8988T (cell line): ENCODE measurements around the gene LMAN1L.
A peak's percentile ranks its signal among the peaks of the same experiment; 100 is the strongest.
"Not testable (repeated sequence)": the region's sequence is repeated elsewhere in the genome, so short reads cannot be mapped to it uniquely, and the experiment has no call there.

Experiments used
- DNase-seq: peaks from one replicate; pipeline ENCODE4 v3.0.0; 2011

The LMAN1L gene

GRCh38 chr15:74782259-74783071, 30.2 kb upstream of the LMAN1L start:
- no peak for DNase-seq

GRCh38 chr15:74783072-74783807, 29.4 kb upstream of the LMAN1L start:
- no peak for DNase-seq

DNA sequence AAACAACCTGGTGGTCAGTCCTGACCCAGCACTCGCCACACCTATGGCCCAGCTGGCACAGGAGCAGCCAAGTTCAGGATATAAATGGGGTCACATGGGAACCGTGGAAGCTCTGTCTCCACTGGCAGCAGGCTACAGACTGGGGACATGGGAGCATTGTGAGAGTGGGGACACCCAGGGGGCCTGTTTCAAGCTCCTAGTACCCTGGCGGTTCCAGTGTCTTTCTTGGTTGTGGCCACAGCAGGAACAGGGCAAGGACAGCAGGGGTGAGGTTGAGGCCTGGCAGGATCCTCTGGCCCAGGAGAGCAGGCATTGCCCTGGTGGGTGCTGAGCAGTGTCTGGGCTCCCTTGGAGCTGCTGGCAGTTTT, 28.8 kb upstream of the LMAN1L start:
- no peak for DNase-seq

DNA sequence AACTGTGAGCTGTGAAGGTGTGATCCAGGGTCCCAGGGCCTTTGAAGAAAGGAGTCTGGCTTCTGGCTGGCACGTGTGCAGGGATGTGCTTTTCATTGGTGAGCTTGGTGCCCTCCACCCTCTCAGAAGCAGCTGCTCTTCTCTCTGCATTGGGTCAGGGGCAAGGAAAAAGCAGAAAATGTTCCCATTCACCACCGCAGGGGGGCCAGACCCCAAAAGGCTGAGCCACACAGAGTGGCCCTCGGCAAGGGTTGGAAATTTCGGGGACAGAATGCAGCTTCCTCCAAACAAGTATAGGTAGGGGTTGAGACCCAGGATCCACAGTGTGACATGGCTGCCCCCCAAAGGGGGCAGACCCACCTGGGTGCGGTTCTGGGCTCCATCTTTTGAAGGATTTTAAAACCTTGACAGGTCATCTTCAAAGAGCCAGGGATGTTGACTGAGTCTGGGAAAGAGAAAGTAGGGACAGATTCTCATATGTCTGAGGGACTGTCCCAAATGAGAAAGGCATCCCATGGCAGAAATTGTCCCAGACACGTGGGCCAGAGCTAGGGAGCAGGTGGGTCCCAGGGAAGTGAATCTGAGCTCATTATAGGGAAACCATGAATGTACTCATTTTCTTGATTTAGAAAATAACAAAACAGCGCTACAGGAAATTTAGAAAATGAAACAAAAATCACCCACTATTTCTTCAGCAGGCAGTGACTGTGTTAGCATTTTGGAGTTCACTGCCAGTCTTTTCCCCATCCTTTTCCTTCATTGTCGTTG, 28.0 kb upstream of the LMAN1L start:
- DNase-seq = no peak

DNA sequence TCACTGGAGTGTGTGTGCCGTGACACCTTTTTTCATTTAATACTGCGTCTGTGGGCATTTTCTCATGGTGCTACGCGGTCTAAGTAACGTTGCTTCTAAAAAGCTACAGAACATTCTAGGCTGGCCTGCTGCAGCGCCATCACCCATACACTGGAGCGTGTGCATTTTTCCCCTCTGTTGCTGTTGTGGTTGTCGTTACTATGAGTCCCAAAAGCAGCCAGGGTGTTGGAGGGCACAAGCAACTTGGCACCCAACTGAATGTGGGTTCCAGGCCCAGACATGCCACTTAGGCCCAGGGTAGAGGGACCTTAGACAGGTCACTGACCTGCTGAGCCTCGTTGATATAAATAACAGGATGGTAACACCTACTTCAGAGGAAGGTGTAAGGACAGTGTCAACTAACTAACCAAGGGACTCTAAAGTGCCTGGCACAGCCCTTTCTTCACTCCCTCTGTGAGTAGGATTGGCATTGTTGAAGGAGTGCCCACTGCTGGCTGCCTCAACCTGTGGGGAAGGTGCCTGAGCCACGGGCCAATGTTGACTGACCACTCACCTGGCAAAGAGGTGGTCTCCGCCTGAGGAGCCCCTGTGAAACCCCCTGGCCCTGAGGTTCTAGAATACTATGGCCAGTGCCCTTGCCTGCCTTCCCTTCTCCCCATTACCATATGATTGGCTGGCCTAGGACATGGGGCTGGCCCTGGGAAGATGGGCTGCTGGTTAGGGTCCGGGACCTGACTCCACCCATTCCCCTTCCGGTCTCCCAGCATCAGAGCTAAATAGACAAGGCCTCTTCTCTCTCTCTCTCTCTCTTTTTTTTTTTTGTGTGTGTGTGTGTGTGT, 27.2 kb upstream of the LMAN1L start:
- DNase-seq = no peak

DNA sequence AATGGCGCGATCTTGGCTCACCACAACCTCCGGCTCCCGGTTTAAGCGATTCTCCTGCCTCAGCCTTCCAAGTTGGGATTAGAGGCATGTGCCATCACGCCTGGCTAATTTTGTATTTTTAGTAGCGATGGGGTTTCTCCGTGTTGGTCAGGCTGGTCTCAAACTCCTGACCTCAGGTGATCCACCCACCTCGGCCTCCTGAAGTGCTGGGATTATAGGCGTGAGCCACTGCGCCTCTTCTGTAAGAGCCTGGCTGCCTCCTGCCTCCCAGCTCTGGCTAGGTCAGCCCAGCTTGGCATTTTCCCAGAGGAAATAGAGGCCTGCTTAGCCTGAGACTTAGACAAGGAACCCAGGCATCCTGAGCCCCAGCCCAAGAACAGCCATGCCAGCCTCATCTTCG, 26.6 kb upstream of the LMAN1L start:
- not testable (repeated sequence) for DNase-seq

- DNase-seq = no peak
Measured at GRCh38 chr15:74786551-74787165, 26.0 kb upstream of the LMAN1L start.

DNA sequence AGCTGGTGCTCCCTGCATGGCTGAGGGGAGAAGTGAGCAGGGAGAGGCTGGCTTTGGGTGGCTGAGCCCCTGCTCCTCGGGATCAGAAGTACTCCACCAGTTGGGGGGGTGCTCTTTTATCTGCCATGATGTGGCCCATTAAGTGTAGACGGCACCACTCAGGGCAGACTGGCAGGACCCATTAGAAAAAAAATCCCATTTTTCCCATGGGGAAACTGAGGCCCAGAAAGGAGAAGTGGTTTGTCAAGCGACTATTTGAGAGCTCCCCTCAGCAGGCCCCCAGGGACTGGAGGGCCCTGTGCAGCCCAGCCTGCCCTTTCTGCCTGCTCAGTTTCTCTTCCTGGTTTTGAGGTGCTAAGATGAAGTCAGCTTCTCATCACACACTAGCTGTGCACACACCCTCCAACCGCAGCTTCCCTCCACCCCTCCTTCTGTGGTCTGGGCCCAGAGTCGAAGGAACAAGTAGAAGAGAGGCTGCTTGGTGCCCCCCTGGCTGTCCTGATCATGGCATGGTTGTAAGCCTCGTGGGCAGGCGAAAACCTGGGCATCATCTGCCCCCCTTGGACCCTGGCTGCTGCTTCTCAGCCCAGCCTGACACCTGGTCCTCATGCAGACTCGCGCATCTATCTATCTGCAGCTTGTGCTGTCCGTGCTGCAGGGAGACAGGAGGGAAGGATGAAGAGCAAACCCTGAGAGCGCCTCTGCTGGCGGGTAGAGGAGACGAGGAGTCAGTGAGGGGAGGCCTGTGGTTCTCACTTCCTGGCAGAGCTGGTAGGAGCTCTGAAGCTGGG, 25.2 kb upstream of the LMAN1L start:
- DNase-seq = peak; percentile 75

DNA sequence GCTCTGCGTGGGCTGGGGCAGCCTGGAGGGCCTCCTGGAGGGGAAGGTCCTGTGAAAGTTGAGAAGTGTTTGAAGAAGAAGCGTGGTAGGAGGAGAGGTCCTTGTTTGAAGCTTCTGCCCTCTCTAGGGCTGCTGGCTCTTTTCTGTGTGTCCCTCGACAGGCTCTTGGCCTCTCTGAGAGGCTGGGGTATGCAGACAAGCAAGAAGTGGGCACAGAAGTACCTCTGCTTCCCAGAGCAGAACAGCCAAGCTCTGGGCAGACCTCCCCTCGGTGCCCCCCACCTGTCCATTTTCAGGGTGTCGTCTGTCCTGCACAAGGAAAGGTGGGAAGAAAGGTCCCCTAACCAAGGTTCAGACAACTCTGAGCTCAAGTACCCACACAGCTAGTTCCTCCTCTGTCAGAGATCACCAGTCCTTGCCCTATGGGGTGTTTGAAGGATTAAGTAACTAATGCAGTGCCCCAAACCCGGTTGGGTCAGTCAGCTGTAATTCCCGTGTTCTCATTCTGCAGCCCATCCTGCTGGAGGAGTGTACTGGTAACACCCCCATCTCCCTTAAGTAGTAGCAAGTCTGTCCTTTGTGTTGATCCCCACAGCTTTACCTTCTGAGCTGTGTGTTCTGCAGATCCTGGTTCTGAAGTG, 24.5 kb upstream of the LMAN1L start:
- DNase-seq = no peak

DNA sequence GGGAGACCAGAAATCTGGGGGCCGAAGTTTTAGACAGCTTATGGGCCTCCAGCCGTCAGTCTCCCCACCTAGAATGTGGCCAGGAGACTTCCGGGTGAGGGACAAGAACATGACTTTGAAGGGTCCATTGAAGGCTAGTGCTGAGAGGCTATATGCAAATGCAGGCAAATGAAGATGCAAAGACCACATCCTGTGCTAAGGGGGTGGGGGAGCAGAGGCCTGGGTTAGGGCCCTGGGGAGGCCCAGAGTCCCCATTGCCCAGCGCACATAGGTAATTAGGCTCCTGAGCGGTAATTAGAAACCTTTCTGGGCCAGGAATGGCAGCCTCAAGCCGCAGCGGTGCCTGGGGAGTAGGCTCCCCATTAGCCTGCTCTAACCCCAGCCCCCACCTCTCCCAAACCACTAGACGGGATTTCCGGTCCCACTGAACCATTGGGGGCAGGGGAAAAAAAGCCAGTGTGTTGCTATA, 23.9 kb upstream of the LMAN1L start:
- DNase-seq = no peak

- no peak for DNase-seq
Measured at GRCh38 chr15:74789171-74789631, 23.4 kb upstream of the LMAN1L start.

GRCh38 chr15:74789741-74790079, 22.9 kb upstream of the LMAN1L start:
- no peak for DNase-seq

- DNase-seq = no peak
Measured at GRCh38 chr15:74790080-74790916, 22.3 kb upstream of the LMAN1L start.

DNA sequence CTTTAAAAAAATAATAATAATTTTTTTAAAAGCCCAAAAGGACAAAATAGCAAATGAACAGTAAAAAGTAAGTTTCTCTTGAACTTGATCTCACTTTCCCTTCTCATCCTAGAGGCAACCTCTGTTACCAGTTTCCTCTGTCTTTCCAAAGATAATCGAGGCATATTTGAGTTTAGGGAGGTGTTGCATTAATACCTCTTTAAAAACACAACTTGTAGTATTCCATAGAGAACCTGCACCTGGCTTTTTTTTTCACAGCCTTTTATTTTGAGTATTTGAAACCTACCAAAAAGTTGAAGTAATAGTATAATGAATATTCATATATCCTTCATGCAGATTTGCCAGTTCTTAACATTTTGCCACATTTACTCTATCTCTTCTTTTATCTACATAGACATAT, 21.6 kb upstream of the LMAN1L start:
- DNase-seq = no peak

DNA sequence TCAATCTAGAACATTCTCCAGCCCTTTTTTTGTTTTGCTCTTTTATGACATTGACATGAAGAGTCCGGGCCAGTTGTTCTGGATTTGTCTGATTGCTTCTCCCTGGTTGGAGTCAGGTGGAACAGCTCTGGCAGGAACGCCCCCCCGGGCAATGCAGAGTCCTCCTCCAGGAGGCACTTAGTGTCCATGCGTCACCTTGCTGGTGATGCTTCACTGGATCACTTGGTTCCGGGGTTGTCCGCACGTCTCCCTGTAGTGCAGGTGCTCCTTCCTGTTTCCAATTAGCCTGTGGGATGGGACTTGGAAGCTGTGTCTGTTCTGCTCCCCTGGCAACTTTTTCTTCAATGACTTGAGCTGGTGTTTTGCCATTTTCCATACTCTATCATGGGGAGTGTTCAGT, 21.0 kb upstream of the LMAN1L start:
- DNase-seq = no peak

- DNase-seq = no peak
Measured at GRCh38 chr15:74792227-74793016, 20.2 kb upstream of the LMAN1L start.

- no peak for DNase-seq
Measured at GRCh38 chr15:74793135-74794028, 19.3 kb upstream of the LMAN1L start.
